WTC11 (cell line): ENCODE results near the gene ETV3. TPM values are rescaled to one million over a fixed set of nuclear protein-coding genes. Genes with fewer than 3 reads are reported as not detected.

Source experiments
- ATAC-seq: fragments of 200-7000 bp; cut with Tn5 transposase; 2 replicates; pipeline ENCODE4 v1.10.0; 2021; ENCODE audit warnings: mild to moderate bottlenecking, moderate library complexity
- CTCF ChIA-PET: fragments of 300-600 bp; sonication (Branson Sonifier 250); formaldehyde crosslinking; loops from one replicate; lab custom pipeline; 2021; ENCODE audit warnings: antibody characterized with exemption; lab: Charles Lee
- POLR2A ChIA-PET: fragments of 350-600 bp; sonication (Branson Sonifier 250); formaldehyde crosslinking; loops from one replicate; lab custom pipeline; 2021; ENCODE audit warnings: antibody characterized with exemption; lab: Charles Lee
- DNase-seq: peaks from one replicate; pipeline ENCODE4 v3.0.0; 2021; ENCODE audit warnings: low spot score
- H3K27ac Mint-ChIP-seq: 2 replicates; pipeline ENCODE4 v1.8.0; 2021; ENCODE audit warnings: mixed read lengths
- H3K27me3 Mint-ChIP-seq: 2 replicates; pipeline ENCODE4 v1.8.0; 2021; ENCODE audit warnings: low read depth, mild to moderate bottlenecking, moderate library complexity, mixed read lengths
- H3K36me3 Mint-ChIP-seq: 2 replicates; pipeline ENCODE4 v1.8.0; 2021; ENCODE audit warnings: mixed read lengths
- H3K4me1 Mint-ChIP-seq: 2 replicates; pipeline ENCODE4 v1.8.0; 2022; ENCODE audit warnings: mixed read lengths
- H3K4me3 Mint-ChIP-seq: 2 replicates; pipeline ENCODE4 v1.8.0; 2021; ENCODE audit warnings: mild to moderate bottlenecking, moderate library complexity, mixed read lengths
- H3K9me3 Mint-ChIP-seq: 2 replicates; pipeline ENCODE4 v1.8.0; 2021; ENCODE audit warnings: mixed read lengths
- ATF3 ChIP-seq: sonication (generic); formaldehyde crosslinking; conservative IDR thresholded peaks from 2 replicates; pipeline ENCODE4 v1.8.1; 2022; ENCODE audit warnings: mild to moderate bottlenecking, missing genetic modification reagents
- CBFB ChIP-seq: sonication (generic); formaldehyde crosslinking; IDR thresholded peaks from 2 replicates; pipeline ENCODE4 v1.8.1; 2022; ENCODE audit warnings: mild to moderate bottlenecking, low read depth, missing genetic modification reagents
- CDX4 ChIP-seq: fragments of 250-450 bp; sonication (Bioruptor Pico); IDR thresholded peaks from 2 replicates; pipeline ENCODE4 v1.9.0; 2021; ENCODE audit warnings: moderate library complexity, mild to moderate bottlenecking, inconsistent platforms, borderline replicate concordance
- CREB1 ChIP-seq: sonication (generic); formaldehyde crosslinking; IDR thresholded peaks from 2 replicates; pipeline ENCODE4 v1.8.0; 2023; ENCODE audit warnings: mild to moderate bottlenecking, missing genetic modification reagents
- ELF4 ChIP-seq: sonication (generic); formaldehyde crosslinking; IDR thresholded peaks from 2 replicates; pipeline ENCODE4 v1.8.1; 2022; ENCODE audit warnings: low read depth, mild to moderate bottlenecking, moderate library complexity, missing genetic modification reagents
- FOXP1 ChIP-seq: sonication (generic); formaldehyde crosslinking; IDR thresholded peaks from 2 replicates; pipeline ENCODE4 v1.8.0; 2022; ENCODE audit warnings: missing genetic modification reagents, mild to moderate bottlenecking, moderate library complexity, borderline replicate concordance
- HMGA2 ChIP-seq: fragments of 250-450 bp; sonication (Bioruptor Pico); IDR thresholded peaks from 2 replicates; pipeline ENCODE4 v1.4.0; 2021; ENCODE audit warnings: mild to moderate bottlenecking, moderate library complexity
- IRF2 ChIP-seq: sonication (generic); formaldehyde crosslinking; IDR thresholded peaks from 2 replicates; pipeline ENCODE4 v1.8.0; 2022; ENCODE audit warnings: low read depth, missing genetic modification reagents, borderline replicate concordance
- NFE2L1 ChIP-seq: sonication (generic); formaldehyde crosslinking; IDR thresholded peaks from 2 replicates; pipeline ENCODE4 v1.8.1; 2023; ENCODE audit warnings: missing genetic modification reagents
- NFYB ChIP-seq: sonication (generic); formaldehyde crosslinking; conservative IDR thresholded peaks from 2 replicates; pipeline ENCODE4 v1.8.0; 2022; ENCODE audit warnings: low read depth, missing genetic modification reagents
- NR2C2 ChIP-seq: sonication (generic); formaldehyde crosslinking; IDR thresholded peaks from 2 replicates; pipeline ENCODE4 v1.8.0; 2022; ENCODE audit warnings: mild to moderate bottlenecking, missing genetic modification reagents
- RELA ChIP-seq: sonication (generic); formaldehyde crosslinking; IDR thresholded peaks from 2 replicates; pipeline ENCODE4 v1.8.1; 2022; ENCODE audit warnings: missing genetic modification reagents, mild to moderate bottlenecking, borderline replicate concordance
- RORB ChIP-seq: fragments of 250-450 bp; sonication (Bioruptor Pico); IDR thresholded peaks from 2 replicates; pipeline ENCODE4 v1.9.0; 2021; ENCODE audit warnings: mild to moderate bottlenecking
- SMAD3 ChIP-seq: sonication (generic); formaldehyde crosslinking; IDR thresholded peaks from 2 replicates; pipeline ENCODE4 v1.8.0; 2022; ENCODE audit warnings: missing genetic modification reagents, mild to moderate bottlenecking, borderline replicate concordance
- SP1 ChIP-seq: sonication (generic); formaldehyde crosslinking; conservative IDR thresholded peaks from 2 replicates; pipeline ENCODE4 v1.8.1; 2022; ENCODE audit warnings: missing genetic modification reagents
- TEAD4 ChIP-seq: sonication (generic); formaldehyde crosslinking; IDR thresholded peaks from 2 replicates; pipeline ENCODE4 v1.8.0; 2022; ENCODE audit warnings: mild to moderate bottlenecking, missing genetic modification reagents
- ZNF396 ChIP-seq: fragments of 250-450 bp; sonication (Bioruptor Pico); IDR thresholded peaks from 2 replicates; pipeline ENCODE4 v1.8.0; 2021; ENCODE audit warnings: mild to moderate bottlenecking, moderate library complexity, borderline replicate concordance
- total RNA-seq: library from RNA; stranded (reverse); gene quantifications from 3 replicates; pipeline ENCODE4 v1.2.3, GENCODE V29; 2021
- TF ChIP-seq, protein P1 (sequence below): sonication (generic); formaldehyde crosslinking; IDR thresholded peaks from 2 replicates; pipeline ENCODE4 v1.8.1; 2023; ENCODE audit warnings: mild to moderate bottlenecking, missing genetic modification reagents, borderline replicate concordance
- TF ChIP-seq, protein P2 (sequence below): sonication (generic); formaldehyde crosslinking; IDR thresholded peaks from 2 replicates; pipeline ENCODE4 v1.8.1; 2022; ENCODE audit warnings: mild to moderate bottlenecking, moderate library complexity, missing genetic modification reagents
- TF ChIP-seq, protein P3 (sequence below): fragments of 200-600 bp; IDR thresholded peaks from 2 replicates; pipeline ENCODE4 v1.8.0; 2022; ENCODE audit warnings: antibody characterized with exemption

Gene ETV3
- total RNA-seq, 1 experiment from 2014 or later, result 26.0 TPM

- TF ChIP-seq SMAD3 (CRISPR knock-in tag), result no peak
These were observed 29.8 kb upstream of the ETV3 start (continued) for GRCh38 chr1:157168015-157168414.

DNA sequence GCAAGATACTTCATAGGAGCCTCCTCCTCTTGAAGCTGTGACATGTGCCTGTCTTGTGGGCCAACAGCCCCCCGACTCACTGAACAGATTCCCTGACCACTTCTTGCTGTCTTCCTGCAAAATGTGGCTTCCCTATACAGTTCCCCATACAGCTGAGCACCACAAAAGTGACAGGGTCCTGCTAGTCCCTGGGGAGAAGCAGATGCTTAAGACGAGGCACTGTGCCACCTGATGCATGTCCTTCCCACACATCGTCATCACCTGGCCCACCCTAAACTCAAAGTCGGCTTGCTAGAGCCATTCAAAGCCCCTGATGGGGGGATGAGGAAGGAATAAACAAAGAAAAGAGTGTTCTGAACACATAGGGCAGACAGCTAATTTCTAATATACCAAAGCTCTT lies 29.2 kb upstream of the ETV3 start:
- H3K4me3 Mint-ChIP-seq, result no peak overlapping the region
- CTCF ChIA-PET, result interaction anchor here (1.4 to 2.0 kb wide), 2 partner anchors 11 to 77 kb away, joined by 8 to 11 read pairs; no protein-coding TSS in a partner anchor
- H3K27ac Mint-ChIP-seq, result no peak overlapping the region
- no peak for TF ChIP-seq CBFB (CRISPR knock-in tag)
- TF ChIP-seq, all 79 proteins: peak for 0
- ATAC-seq, result no peak
- Mint-ChIP-seq H3K9me3 (no peaks in the 10 kb centered on the region), H3K27me3 (no peaks in the 10 kb centered on the region), H3K36me3 (no peaks in the 10 kb centered on the region), H3K4me1 (peaks cover 26% of the 10 kb centered on the region)
- DNase-seq, result no peak
- POLR2A ChIA-PET, result no interaction called here

- CTCF ChIA-PET, result interaction anchor here (1.4 to 2.0 kb wide), 2 partner anchors 11 to 77 kb away, joined by 8 to 11 read pairs; no protein-coding TSS in a partner anchor
- POLR2A ChIA-PET, result no interaction called here
- no peaks in the 10 kb centered on the region for H3K36me3 Mint-ChIP-seq
- TF ChIP-seq CDX4 (CRISPR knock-in tag) (no peak), NR2C2 (no peak), CREB1 (CRISPR knock-in tag) (no peak), ELF4 (CRISPR knock-in tag) (no peak), RELA (CRISPR knock-in tag) (no peak), NFYB (no peak), ZNF396 (CRISPR knock-in tag) (no peak)
- TF ChIP-seq, protein P1, sequence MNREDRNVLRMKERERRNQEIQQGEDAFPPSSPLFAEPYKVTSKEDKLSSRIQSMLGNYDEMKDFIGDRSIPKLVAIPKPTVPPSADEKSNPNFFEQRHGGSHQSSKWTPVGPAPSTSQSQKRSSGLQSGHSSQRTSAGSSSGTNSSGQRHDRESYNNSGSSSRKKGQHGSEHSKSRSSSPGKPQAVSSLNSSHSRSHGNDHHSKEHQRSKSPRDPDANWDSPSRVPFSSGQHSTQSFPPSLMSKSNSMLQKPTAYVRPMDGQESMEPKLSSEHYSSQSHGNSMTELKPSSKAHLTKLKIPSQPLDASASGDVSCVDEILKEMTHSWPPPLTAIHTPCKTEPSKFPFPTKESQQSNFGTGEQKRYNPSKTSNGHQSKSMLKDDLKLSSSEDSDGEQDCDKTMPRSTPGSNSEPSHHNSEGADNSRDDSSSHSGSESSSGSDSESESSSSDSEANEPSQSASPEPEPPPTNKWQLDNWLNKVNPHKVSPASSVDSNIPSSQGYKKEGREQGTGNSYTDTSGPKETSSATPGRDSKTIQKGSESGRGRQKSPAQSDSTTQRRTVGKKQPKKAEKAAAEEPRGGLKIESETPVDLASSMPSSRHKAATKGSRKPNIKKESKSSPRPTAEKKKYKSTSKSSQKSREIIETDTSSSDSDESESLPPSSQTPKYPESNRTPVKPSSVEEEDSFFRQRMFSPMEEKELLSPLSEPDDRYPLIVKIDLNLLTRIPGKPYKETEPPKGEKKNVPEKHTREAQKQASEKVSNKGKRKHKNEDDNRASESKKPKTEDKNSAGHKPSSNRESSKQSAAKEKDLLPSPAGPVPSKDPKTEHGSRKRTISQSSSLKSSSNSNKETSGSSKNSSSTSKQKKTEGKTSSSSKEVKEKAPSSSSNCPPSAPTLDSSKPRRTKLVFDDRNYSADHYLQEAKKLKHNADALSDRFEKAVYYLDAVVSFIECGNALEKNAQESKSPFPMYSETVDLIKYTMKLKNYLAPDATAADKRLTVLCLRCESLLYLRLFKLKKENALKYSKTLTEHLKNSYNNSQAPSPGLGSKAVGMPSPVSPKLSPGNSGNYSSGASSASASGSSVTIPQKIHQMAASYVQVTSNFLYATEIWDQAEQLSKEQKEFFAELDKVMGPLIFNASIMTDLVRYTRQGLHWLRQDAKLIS (CRISPR knock-in tag), result no peak
- TF ChIP-seq, protein P2, sequence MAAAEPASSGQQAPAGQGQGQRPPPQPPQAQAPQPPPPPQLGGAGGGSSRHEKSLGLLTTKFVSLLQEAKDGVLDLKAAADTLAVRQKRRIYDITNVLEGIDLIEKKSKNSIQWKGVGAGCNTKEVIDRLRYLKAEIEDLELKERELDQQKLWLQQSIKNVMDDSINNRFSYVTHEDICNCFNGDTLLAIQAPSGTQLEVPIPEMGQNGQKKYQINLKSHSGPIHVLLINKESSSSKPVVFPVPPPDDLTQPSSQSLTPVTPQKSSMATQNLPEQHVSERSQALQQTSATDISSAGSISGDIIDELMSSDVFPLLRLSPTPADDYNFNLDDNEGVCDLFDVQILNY (CRISPR knock-in tag), result no peak
- TF ChIP-seq, all 79 proteins: peak for 0
- H3K4me3 Mint-ChIP-seq, result no peak overlapping the region
- no peak for DNase-seq
- H3K9me3 Mint-ChIP-seq, result no peaks in the 10 kb centered on the region
- ATAC-seq, result no peak
- no peak overlapping the region for H3K27ac Mint-ChIP-seq
- no peaks in the 10 kb centered on the region for H3K27me3 Mint-ChIP-seq
- peaks cover 31% of the 10 kb centered on the region for H3K4me1 Mint-ChIP-seq
These were observed 28.4 kb upstream of the ETV3 start for GRCh38 chr1:157166590-157166989.

DNA sequence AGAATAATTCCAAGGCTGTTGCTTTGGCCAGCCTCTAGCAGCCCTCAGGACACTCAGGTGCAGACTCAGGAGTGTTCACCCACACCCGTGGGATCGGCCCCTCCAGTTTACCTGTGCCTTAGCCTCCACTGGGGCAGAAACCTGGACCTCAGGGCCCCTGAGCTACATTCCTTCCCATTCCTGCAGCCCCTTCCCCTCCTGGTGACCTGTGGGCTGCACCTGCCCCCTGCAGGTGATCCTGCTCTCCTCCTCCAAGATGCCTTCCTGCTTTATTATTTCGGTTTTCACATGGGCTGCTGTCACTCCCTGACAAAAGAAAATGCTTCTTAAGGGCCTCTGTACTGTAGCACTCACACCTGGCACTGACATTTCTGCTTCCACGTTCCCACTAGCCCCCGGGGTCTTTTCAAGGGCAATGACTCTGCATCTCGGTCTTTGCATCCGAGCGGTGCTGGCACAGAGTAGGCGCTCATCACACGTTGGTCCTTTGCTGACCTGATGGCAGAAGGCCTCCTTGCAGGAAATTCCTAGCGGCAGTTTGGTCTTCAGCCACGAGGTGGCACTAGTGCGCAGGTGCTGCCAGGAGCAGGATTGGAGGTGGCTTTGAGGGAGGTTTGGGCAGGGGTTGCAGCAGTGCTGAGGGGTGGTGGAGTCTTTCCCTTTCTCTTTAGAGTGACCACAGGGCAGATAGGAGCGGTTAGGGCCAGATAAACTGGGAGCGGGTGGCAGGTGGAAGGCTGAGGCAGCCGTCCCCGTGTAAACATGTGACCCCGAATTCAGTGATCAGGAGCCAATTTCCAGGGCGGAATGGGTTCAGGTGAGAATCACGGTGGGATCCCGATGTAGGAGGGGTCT lies 25.3 kb upstream of the ETV3 start:
- ChIA-PET POLR2A (no interaction called here), CTCF (interaction anchor here (0.6 to 2.3 kb wide), 20 partner anchors 8 to 342 kb away, joined by 3 to 59 read pairs (median 4); no protein-coding TSS in a partner anchor)
- ATAC-seq, result peak; percentile 81
- Mint-ChIP-seq H3K9me3 (no peaks in the 10 kb centered on the region), H3K36me3 (no peaks in the 10 kb centered on the region), H3K4me1 (peaks cover 45% of the 10 kb centered on the region), H3K27ac (peak overlapping the region; percentile 82), H3K4me3 (peak overlapping the region; percentile 46), H3K27me3 (no peaks in the 10 kb centered on the region; the same call in 1 of the 2 replicates)
- TF ChIP-seq HMGA2 (no peak), TEAD4 (CRISPR knock-in tag) (0 out of 2 replicates have a peak, but pooled peaks have one; percentile 34), CBFB (CRISPR knock-in tag) (no peak), SP1 (CRISPR knock-in tag) (0 out of 2 replicates have a peak, but pooled peaks have one; percentile 49), IRF2 (CRISPR knock-in tag) (no peak), NFE2L1 (0 out of 2 replicates have a peak, but pooled peaks have one; percentile 38), ATF3 (CRISPR knock-in tag) (no peak), RORB (CRISPR knock-in tag) (no peak), FOXP1 (CRISPR knock-in tag) (peak; percentile 64; the same call in 1 of the 2 replicates)
- TF ChIP-seq, protein P3, sequence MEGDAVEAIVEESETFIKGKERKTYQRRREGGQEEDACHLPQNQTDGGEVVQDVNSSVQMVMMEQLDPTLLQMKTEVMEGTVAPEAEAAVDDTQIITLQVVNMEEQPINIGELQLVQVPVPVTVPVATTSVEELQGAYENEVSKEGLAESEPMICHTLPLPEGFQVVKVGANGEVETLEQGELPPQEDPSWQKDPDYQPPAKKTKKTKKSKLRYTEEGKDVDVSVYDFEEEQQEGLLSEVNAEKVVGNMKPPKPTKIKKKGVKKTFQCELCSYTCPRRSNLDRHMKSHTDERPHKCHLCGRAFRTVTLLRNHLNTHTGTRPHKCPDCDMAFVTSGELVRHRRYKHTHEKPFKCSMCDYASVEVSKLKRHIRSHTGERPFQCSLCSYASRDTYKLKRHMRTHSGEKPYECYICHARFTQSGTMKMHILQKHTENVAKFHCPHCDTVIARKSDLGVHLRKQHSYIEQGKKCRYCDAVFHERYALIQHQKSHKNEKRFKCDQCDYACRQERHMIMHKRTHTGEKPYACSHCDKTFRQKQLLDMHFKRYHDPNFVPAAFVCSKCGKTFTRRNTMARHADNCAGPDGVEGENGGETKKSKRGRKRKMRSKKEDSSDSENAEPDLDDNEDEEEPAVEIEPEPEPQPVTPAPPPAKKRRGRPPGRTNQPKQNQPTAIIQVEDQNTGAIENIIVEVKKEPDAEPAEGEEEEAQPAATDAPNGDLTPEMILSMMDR, result peak; percentile 83
- peak; percentile 96 for DNase-seq
